Measurements from ENCODE around the gene PRPF6. TPM values are rescaled to one million over a fixed set of nuclear protein-coding genes. Genes with fewer than 3 reads are reported as not detected.
A peak's percentile ranks its signal among the peaks of the same experiment; 100 is the strongest.

The PRPF6 gene
- total RNA-seq, 1 donor: 55.4 TPM

DNA sequence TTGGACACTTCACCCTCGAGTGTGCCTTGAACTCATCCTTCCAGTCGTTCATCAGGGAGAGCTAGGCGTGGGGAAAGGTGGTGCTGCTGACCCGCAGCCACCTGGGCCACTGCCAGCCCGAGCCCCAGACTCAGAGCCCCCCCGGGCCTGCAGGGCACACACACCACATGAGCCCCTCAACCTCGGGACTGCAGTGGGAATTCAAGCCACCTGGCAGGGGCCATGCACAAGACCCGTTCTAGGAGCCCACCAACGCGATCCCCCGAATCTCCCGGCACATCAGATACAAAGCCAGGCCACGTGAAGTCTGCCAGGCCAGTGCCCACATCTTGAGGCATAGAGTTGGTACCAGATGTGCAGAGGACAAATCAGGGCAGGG is 14.0 kb upstream of the PRPF6 start:
- no peak overlapping the region for H3K4me3 ChIP-seq (ENCODE audit: low read depth, low read length)
- no peak for DNase-seq (ENCODE audit: low read depth)
- TF ChIP-seq CTCF (IDR thresholded peaks at IDR 0.05; ENCODE audit: insufficient read depth, low read length): no peak

- DNase-seq (ENCODE audit: low read depth): no peak
- TF ChIP-seq CTCF (IDR thresholded peaks at IDR 0.05; ENCODE audit: insufficient read depth, low read length): no peak
- H3K4me3 ChIP-seq (ENCODE audit: low read depth, low read length): no peak overlapping the region
Measured at GRCh38 chr20:63967330-63968135, 13.4 kb upstream of the PRPF6 start.

DNA sequence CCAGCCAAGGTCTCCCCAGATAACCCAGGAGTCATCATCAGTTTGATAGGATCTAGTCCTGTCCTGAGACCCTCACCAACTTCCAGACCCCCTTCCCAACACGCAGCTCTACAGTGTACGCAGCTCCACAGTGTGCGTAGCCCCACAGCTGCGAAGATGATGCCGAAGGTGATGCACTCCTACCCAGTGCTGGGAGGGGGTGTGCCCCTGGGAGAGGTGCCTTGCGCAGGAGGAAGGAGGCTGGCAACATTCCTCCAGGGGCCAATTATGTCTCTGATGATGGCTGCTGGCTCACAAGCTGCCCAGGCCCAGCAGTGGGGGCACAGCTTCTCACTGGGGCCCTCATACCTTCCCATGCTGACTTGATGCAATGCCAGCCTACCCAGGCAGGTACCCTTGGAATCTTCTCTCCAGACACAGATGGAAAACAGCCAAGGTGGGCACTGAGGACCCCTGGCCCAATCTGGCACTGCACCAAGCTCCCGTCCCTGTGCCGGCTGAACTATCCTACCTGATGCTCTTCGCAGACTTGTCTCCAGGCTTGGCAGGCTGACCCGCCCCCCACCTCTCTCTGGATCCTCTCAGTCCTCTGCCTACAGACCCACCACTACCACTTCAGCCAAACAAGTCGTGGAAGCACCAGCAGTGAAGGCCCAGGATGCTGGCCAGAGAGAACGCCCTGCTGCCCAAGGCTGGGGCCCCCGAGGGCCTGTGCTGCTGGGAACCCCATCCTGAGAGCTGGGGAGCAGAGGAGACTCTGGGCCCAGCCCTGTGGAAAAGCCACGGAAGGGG is 12.6 kb upstream of the PRPF6 start:
- DNase-seq (ENCODE audit: low read depth): no peak
- TF ChIP-seq CTCF (IDR thresholded peaks at IDR 0.05; ENCODE audit: insufficient read depth, low read length): no peak
- peak overlapping the region; percentile 75 for H3K4me3 ChIP-seq (ENCODE audit: low read depth, low read length)

GRCh38 chr20:63968928-63969760 is 11.8 kb upstream of the PRPF6 start:
- DNase-seq (ENCODE audit: low read depth): no peak
- H3K4me3 ChIP-seq (ENCODE audit: low read depth, low read length): peak overlapping the region; percentile 75
- TF ChIP-seq CTCF (IDR thresholded peaks at IDR 0.05; ENCODE audit: insufficient read depth, low read length): no peak

DNA sequence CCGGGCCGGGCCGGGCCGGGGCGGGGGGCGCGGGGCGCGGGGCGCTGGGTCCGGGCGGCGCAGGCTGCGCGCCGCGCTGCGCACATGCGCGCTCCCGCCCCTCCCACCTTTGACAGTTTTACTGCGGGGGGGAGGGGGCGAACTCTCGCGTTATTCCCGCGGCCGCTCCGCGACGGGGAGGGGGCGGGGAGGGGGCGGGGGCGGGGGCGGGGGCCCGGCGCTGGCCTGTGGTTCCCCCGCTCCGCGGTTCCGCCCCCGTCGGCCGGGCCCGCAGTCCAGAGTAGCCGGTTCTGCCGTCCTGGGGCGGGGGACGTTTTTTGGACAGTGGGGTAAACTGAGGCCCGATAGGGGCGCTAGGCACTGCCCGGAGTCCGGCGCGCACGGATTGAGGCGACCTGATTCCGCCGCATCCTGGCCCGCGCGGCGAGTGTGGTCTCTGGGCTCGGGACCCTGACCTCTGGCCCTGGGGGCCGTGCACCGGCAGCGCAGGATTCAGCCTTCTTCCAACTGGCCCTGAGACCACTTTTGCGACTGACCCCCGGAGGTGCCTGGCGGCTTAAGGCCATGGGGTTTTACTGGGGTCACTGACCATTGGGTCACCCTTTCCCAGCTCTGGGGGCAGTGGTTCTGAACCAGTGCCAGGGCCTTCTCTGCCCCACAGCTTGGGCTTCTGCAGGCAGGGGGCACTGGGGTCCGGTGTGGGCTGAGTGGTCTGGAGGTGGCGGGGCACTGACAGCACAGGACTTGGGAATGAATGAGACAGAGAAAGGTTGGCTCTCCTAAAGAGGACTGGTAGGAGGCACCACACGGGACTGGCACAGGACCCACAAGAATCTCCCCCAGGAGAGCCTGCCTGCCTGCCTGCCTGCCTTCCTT is 10.9 kb upstream of the PRPF6 start, which contains the start of gene ZNF512B:
ZNF512B (minus strand) TSS at position 93 of the 876 bp plus-strand sequence. CDS start 1,980 bp downstream, outside the sequence.
- no peak for TF ChIP-seq CTCF (IDR thresholded peaks at IDR 0.05; ENCODE audit: insufficient read depth, low read length)
- DNase-seq (ENCODE audit: low read depth): peak; percentile 55
- H3K4me3 ChIP-seq (ENCODE audit: low read depth, low read length): peak within 1 kb of the TSS; percentile 75
